HG03460 (cell line): Measurements from ENCODE around the gene TAF11L13.
"Not testable (repeated sequence)": the region's sequence is repeated elsewhere in the genome, so short reads cannot be mapped to it uniquely, and the experiment has no call there.

ENCODE experiments used
- ATAC-seq: cut with Tn5 transposase; IDR thresholded peaks from one replicate; pipeline ENCODE4 v1.9.1; 2021; ENCODE audit not compliant: unreplicated experiment

The TAF11L13 gene

DNA sequence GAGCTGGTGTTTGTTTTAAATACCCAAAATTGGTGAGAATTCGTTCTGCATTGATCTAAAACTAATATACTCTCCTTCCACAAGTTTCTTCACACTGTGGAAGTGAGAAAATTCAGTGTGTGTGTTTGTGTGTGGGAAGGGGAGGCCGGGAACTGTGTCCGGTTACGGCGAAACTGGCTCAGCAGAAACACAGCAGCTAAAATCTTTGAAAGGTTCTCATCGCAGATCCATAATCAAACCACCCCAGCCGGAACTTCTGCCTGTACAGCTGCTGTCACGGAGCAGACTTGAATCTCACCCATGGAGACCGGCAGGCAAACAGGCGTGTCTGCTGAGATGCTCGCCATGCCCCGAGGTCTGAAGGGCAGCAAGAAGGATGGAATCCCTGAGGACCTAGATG is at the start of gene TAF11L13:
Gene TAF11L13 (plus strand): TSS at position 301 of the 400 bp plus-strand sequence.
- not testable (repeated sequence) for ATAC-seq

- not testable (repeated sequence) for ATAC-seq
Observed at GRCh38 chr5:17585658-17586057, 46.2 kb upstream of the TAF11L13 start, which contains the start of gene TAF11L7. Gene TAF11L7 (minus strand): TSS chr5:17585758.

- ATAC-seq = not testable (repeated sequence)
Observed at GRCh38 chr5:17590860-17591259, 41.0 kb upstream of the TAF11L13 start, which contains the start of gene TAF11L8. Gene TAF11L8 (minus strand): TSS chr5:17590960.

DNA sequence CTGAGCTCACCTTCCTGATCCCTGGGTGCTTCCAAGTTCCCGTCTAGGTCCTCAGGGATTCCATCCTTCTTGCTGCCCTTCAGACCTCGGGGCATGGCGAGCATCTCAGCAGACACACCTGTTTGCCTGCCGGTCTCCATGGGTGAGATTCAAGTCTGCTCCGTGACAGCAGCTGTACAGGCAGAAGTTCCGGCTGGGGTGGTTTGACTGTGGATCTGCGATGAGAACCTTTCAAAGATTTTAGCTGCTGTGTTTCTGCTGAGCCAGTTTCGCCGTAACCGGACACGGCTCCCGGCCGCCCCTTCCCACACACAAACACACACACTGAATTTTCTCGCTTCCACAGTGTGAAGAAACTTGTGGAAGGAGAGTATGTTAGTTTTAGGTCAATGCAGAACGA is 37.6 kb upstream of the TAF11L13 start, which contains the start of gene TAF11L9:
Gene TAF11L9 (minus strand): TSS at position 140 of the 400 bp plus-strand sequence.
- ATAC-seq = not testable (repeated sequence)

GRCh38 chr5:17597728-17598127 is 34.2 kb upstream of the TAF11L13 start, which contains the start of gene TAF11L10:
Gene TAF11L10 (minus strand): TSS chr5:17597828.
- not testable (repeated sequence) for ATAC-seq

- not testable (repeated sequence) for ATAC-seq
Observed at GRCh38 chr5:17603880-17604279, 28.0 kb upstream of the TAF11L13 start, which contains the start of gene TAF11L11. Gene TAF11L11 (plus strand): TSS chr5:17604183.

DNA sequence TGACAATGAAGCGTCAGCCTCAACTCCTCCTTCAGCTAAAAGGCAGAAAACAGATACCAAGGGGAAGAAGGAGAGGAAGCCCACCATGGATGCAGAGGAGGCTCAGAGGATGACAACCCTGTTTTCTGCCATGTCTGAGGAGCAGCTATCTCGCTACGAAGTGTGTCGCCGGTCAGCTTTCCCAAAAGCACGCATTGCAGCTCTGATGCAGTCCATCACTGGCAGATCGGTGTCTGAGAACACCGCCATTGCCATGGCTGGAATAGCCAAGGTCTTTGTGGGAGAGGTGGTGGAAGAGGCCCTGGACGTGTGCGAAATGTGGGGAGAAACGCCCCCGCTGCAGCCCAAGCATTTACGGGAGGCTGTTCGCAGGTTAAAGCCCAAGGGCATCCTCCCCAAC is 26.9 kb upstream of the TAF11L13 start:
- no peak for ATAC-seq

DNA sequence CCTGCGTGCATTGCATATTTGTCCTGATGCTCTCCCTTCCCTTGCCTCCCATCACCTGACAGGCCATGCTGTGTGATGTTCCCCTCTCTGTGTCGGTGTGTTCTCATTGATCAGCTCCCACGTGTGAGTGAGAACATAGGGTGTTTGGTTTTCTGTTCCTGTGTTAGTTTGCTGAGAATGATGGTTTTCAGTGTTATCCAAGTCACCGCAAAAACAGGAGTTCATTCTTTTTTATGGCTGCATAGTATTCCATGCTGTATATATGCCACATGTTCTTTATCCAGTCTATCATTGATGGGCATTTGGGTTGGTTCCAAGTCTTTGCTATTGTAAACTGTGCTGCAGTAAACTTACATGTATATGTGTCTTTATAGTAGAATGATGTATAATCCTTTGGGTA is 24.4 kb upstream of the TAF11L13 start:
- not testable (repeated sequence) for ATAC-seq

GRCh38 chr5:17610092-17610491 is 21.8 kb upstream of the TAF11L13 start, which contains the start of gene TAF11L12:
Gene TAF11L12 (plus strand): TSS chr5:17610392.
- not testable (repeated sequence) for ATAC-seq

- ATAC-seq = no peak
Observed at GRCh38 chr5:17614872-17615605, 16.8 kb upstream of the TAF11L13 start.

- no peak for ATAC-seq
Observed at GRCh38 chr5:17619354-17619753, 12.5 kb upstream of the TAF11L13 start.

DNA sequence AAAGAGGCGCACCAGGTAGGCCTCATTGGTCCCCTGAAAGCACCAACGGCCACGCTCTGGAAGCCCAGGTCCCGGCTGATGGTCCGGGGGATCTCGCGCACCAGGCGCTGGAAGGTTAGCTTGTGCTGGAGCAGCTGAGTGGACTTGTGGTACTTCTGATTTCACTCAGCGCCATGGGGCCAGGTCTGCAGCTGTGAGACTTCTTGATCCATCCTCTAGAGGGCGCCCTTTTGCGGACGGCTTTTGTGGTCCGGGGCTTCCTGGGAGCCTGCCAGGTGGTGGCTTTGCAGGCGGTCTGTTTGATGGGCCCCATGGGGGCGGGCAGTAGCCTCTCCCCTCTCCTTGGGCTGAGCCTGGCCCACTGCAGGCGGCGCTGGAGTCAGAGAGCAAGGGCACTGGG is 11.3 kb upstream of the TAF11L13 start:
- no peak for ATAC-seq

- no peak for ATAC-seq
Observed at GRCh38 chr5:17625686-17626085, 6.2 kb upstream of the TAF11L13 start.

GRCh38 chr5:17634160-17634559 is 2.3 kb downstream of the TAF11L13 start, which contains the start of gene TAF11L14:
Gene TAF11L14 (plus strand): TSS chr5:17634460.
- no peak for ATAC-seq

DNA sequence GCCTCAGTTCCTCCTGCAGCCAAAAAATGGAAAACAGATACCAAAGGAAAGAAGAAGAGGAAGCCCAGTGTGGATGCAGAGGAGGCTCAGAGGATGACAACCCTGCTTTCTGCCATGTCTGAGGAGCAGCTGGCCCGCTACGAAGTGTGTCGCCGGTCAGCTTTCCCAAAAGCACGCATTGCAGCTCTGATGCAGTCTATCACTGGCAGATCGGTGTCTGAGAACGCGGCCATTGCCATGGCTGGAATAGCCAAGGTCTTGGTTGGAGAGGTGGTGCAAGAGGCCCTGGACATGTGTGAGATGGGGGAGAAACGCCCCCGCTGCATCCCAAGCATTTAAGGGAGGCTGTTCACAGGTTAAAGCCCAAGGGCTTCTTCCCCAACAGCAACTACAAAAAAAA is 17.3 kb downstream of the TAF11L13 start:
- not testable (repeated sequence) for ATAC-seq

DNA sequence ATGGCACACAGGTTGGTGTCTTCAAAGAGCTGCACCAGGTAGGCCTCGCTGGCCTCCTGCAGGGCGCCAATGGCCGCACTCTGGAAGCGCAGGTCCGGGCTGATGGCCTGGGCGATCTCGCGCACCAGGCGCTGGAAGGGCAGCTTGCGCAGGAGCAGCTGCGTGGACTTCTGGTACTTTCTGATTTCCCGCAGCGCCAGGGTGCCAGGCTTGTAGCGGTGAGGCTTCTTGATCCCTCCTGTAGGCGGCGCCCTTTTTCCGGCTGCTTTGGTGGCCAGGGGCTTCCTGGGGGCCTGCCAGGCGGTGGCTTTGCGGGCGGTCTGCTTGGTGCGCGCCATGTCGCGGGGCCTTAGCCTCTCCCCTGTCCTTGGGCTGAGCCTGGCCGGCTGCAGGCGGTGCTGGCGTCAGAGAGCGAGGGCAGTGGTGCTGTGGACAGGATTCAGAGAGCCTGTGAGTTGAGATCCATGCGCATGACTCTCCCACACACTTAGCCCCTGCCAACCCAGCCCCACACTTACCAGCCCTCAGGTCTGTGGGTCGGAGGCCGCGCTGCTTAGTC is 23.4 kb downstream of the TAF11L13 start:
- ATAC-seq = not testable (repeated sequence)

- ATAC-seq = no peak
Observed at GRCh38 chr5:17655921-17656320, 24.0 kb downstream of the TAF11L13 start.

DNA sequence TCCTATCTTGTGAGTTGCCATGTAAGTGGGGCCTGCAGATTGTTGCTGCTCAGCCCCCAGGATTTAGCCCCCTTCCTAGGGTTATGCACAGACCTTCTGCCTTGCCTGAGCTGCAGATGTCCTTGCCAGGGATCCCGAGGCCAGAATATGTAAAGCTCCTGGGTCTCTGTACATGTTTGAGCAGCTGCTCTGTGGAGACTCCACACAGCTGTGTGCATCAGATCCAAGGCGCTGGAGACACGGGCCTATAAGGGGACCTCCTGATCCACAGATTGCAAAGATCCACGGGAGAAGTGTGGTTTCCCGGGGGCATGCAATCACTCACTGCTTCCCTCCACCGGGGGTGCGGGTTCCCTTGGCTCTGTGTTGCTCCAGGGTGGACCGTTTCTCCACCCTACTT is 31.3 kb downstream of the TAF11L13 start:
- ATAC-seq = no peak

GRCh38 chr5:17665836-17666235 is 33.9 kb downstream of the TAF11L13 start:
- ATAC-seq = no peak

GRCh38 chr5:17666726-17667235 is 34.9 kb downstream of the TAF11L13 start:
- ATAC-seq = no peak

DNA sequence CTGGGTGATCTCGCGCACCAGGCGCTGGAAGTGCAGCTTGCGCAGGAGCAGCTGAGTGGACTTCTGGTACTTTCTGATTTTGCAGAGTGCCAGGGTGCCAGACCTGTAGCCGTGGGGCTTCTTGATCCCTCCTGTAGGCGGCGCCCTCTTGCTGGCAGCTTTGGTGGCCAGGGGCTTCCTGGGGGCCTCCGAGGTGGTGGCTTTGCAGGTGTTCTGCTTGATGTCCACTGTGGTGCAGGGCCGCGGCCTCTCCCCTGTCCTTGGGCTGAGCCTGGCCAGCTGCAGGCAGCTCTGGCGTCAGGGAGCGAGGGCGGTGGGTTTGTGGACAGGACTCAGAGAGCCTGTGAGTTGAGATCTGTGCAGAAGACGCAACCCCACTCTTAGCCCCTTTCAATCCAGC is 38.5 kb downstream of the TAF11L13 start:
- no peak for ATAC-seq
